H9 (cell line): ENCODE results near the gene DUSP16. TPM values are rescaled to one million over a fixed set of nuclear protein-coding genes. Genes with fewer than 3 reads are reported as not detected.

ENCODE experiments used
- DNase-seq: peaks from one replicate; pipeline ENCODE4 v3.0.0-alpha.2; 2017
- H2AFZ ChIP-seq: one replicate; pipeline ENCODE4 v1.6.1; 2013; ENCODE audit warnings: mild to moderate bottlenecking, low read length, control low read depth, moderate library complexity
- H2AK5ac ChIP-seq: 2 replicates; pipeline ENCODE4 v1.6.1; 2013; ENCODE audit warnings: low read length, control low read depth, mixed read lengths; ENCODE audit not compliant: insufficient read length
- H2BK120ac ChIP-seq: one replicate; pipeline ENCODE4 v1.6.1; 2013; ENCODE audit warnings: low read depth, mild to moderate bottlenecking, low read length, control low read depth, inconsistent platforms; ENCODE audit not compliant: poor library complexity, severe bottlenecking
- H2BK12ac ChIP-seq: 2 replicates; pipeline ENCODE4 v1.6.1; 2013; ENCODE audit warnings: low read length, control low read depth, mixed read lengths, low read depth; ENCODE audit not compliant: insufficient read length
- H2BK15ac ChIP-seq: 2 replicates; pipeline ENCODE4 v1.6.1; 2013; ENCODE audit warnings: low read depth, low read length, control low read depth
- H2BK20ac ChIP-seq: one replicate; pipeline ENCODE4 v1.6.1; 2013; ENCODE audit warnings: low read depth, mild to moderate bottlenecking, low read length, control low read depth, inconsistent platforms; ENCODE audit not compliant: poor library complexity, severe bottlenecking
- H2BK5ac ChIP-seq: 2 replicates; pipeline ENCODE4 v1.6.1; 2013; ENCODE audit warnings: low read length, control low read depth, mixed read lengths; ENCODE audit not compliant: insufficient read length
- H3K14ac ChIP-seq: 2 replicates; pipeline ENCODE4 v1.6.1; 2013; ENCODE audit warnings: low read length, control low read depth; ENCODE audit not compliant: insufficient read depth
- H3K18ac ChIP-seq: 2 replicates; pipeline ENCODE4 v1.6.1; 2013; ENCODE audit warnings: low read depth, mild to moderate bottlenecking, mixed read lengths, low read length, control low read depth; ENCODE audit not compliant: insufficient read length
- H3K23ac ChIP-seq: 2 replicates; pipeline ENCODE4 v1.6.1; 2013; ENCODE audit warnings: low read length, control low read depth, mixed read lengths, low read depth; ENCODE audit not compliant: insufficient read length
- H3K23me2 ChIP-seq: 2 replicates; pipeline ENCODE4 v1.6.1; 2013; ENCODE audit warnings: low read depth, mild to moderate bottlenecking, mixed read lengths, low read length, control low read depth; ENCODE audit not compliant: insufficient read length, poor library complexity, severe bottlenecking
- H3K27ac ChIP-seq: 2 replicates; pipeline ENCODE4 v1.5.1; 2013; ENCODE audit warnings: low read length, control low read depth, mixed read lengths, low read depth; ENCODE audit not compliant: insufficient read length
- H3K27me3 ChIP-seq: 2 replicates; pipeline ENCODE4 v1.6.1; 2013; ENCODE audit warnings: low read length, control low read depth, inconsistent platforms; ENCODE audit not compliant: insufficient read depth
- H3K4ac ChIP-seq: 2 replicates; pipeline ENCODE4 v1.6.1; 2013; ENCODE audit warnings: low read depth, mild to moderate bottlenecking, control low read depth, inconsistent platforms, low read length, moderate library complexity
- H3K4me1 ChIP-seq: 2 replicates; pipeline ENCODE4 v1.6.1; 2013; ENCODE audit warnings: low read length, control low read depth, inconsistent platforms; ENCODE audit not compliant: insufficient read depth
- H3K4me2 ChIP-seq: 2 replicates; pipeline ENCODE4 v1.6.1; 2013; ENCODE audit warnings: low read length, control low read depth, mixed read lengths; ENCODE audit not compliant: insufficient read length, insufficient read depth
- H3K56ac ChIP-seq: 2 replicates; pipeline ENCODE4 v1.6.1; 2013; ENCODE audit warnings: low read depth, mild to moderate bottlenecking, mixed read lengths, low read length, control low read depth; ENCODE audit not compliant: insufficient read length
- H3K79me1 ChIP-seq: 2 replicates; pipeline ENCODE4 v1.6.1; 2013; ENCODE audit warnings: low read depth, mild to moderate bottlenecking, moderate library complexity, low read length, control low read depth, inconsistent platforms; ENCODE audit not compliant: insufficient read depth, poor library complexity, severe bottlenecking
- H3K79me2 ChIP-seq: 2 replicates; pipeline ENCODE4 v1.6.1; 2013; ENCODE audit warnings: low read length, control low read depth, inconsistent platforms; ENCODE audit not compliant: insufficient read depth
- H3K9ac ChIP-seq: 2 replicates; pipeline ENCODE4 v1.6.1; 2013; ENCODE audit warnings: low read length, control low read depth, mixed read lengths; ENCODE audit not compliant: insufficient read length; ENCODE audit errors: extremely low read depth
- H3K9me3 ChIP-seq: one replicate; pipeline ENCODE4 v1.6.1; 2013; ENCODE audit warnings: low read depth, low read length, inconsistent platforms; ENCODE audit not compliant: control insufficient read depth
- H3T11ph ChIP-seq: one replicate; pipeline ENCODE4 v1.6.1; 2013; ENCODE audit warnings: mild to moderate bottlenecking, low read length, control low read depth, inconsistent platforms
- H4K20me1 ChIP-seq: one replicate; pipeline ENCODE4 v1.6.1; 2013; ENCODE audit not compliant: control insufficient read depth, insufficient read length, insufficient read depth
- H4K5ac ChIP-seq: 2 replicates; pipeline ENCODE4 v1.6.1; 2013; ENCODE audit warnings: low read depth, mild to moderate bottlenecking, mixed read lengths, low read length, control low read depth; ENCODE audit not compliant: insufficient read length
- H4K8ac ChIP-seq: replicated peaks from 2 replicates; pipeline ENCODE4 v1.6.1; 2013; ENCODE audit warnings: low read length, control low read depth, mixed read lengths, low read depth; ENCODE audit not compliant: insufficient read length
- H4K91ac ChIP-seq: 2 replicates; pipeline ENCODE4 v1.6.1; 2013; ENCODE audit warnings: low read depth, mild to moderate bottlenecking, moderate library complexity, mixed read lengths, low read length, control low read depth; ENCODE audit not compliant: insufficient read length
- H3K27ac Mint-ChIP-seq, 3 experiments: 2 replicates in 2 of 3; 3 replicates in 1 of 3; pipeline ENCODE4 v1.8.0; 2020 to 2021; ENCODE audit warnings: mixed read lengths in 3 of 3, mild to moderate bottlenecking in 1 of 3, moderate library complexity in 1 of 3
- H3K27me3 Mint-ChIP-seq: 2 replicates; pipeline ENCODE4 v1.8.0; 2021; ENCODE audit warnings: low read depth, mild to moderate bottlenecking, moderate library complexity, mixed read lengths
- H3K36me3 Mint-ChIP-seq, 3 experiments: 2 replicates in 2 of 3; 3 replicates in 1 of 3; pipeline ENCODE4 v1.8.0; 2020 to 2021; ENCODE audit warnings: low read depth in 3 of 3, mixed read lengths in 3 of 3; ENCODE audit not compliant: insufficient read depth in 1 of 3
- H3K4me1 Mint-ChIP-seq, 2 experiments: 2 replicates each; pipeline ENCODE4 v1.8.0; 2020; ENCODE audit warnings: mixed read lengths in 2 of 2
- H3K4me3 Mint-ChIP-seq, 2 experiments: 2 replicates in 1 of 2; 3 replicates in 1 of 2; pipeline ENCODE4 v1.8.0; 2020 to 2021; ENCODE audit warnings: mild to moderate bottlenecking in 2 of 2, mixed read lengths in 2 of 2, moderate library complexity in 1 of 2
- H3K9me3 Mint-ChIP-seq, 2 experiments: 2 replicates in 1 of 2; 3 replicates in 1 of 2; pipeline ENCODE4 v1.8.0; 2020; ENCODE audit warnings: mild to moderate bottlenecking in 2 of 2, mixed read lengths in 2 of 2, moderate library complexity in 1 of 2
- CTCF ChIP-seq: fragments of 200-600 bp; sonication (generic); conservative IDR thresholded peaks from 3 replicates; pipeline ENCODE4 v1.8.0; 2021; ENCODE audit warnings: antibody characterized with exemption, mild to moderate bottlenecking
- WGBS: extraction: QIAGEN DNeasy Blood & Tissue Kit; methylation state at CpG from one replicate; pipeline ENCODE4 v1.1.7; 2013; ENCODE audit warnings: missing lambda C conversion rate, low lambda C conversion rate, mixed read lengths; ENCODE audit not compliant: insufficient read length; ENCODE audit errors: extremely low coverage; 5-methylcytosine and 5-hydroxymethylcytosine counted together
- total RNA-seq: library from RNA; stranded (reverse); gene quantifications from 2 replicates; pipeline ENCODE4 v1.2.1, GENCODE V29; 2021

The DUSP16 gene
- total RNA-seq, 1 experiment from 2014 or later, result 64.0 TPM

- no peak overlapping the region for H3T11ph ChIP-seq
- H3K27ac ChIP-seq, result no peak overlapping the region
- no peaks in the 10 kb centered on the region for H4K20me1 ChIP-seq
- no peak overlapping the region for H2BK20ac ChIP-seq
- H2BK120ac ChIP-seq, result no peak overlapping the region
- H3K4me1 Mint-ChIP-seq, result peaks cover 26 to 32% of the 10 kb centered on the region in 2 experiments
- no peak overlapping the region for H2AFZ ChIP-seq
- H2BK15ac ChIP-seq, result no peak overlapping the region
- TF ChIP-seq CTCF, result 0 out of 3 replicates have a peak, but pooled peaks have one; percentile 10
- no peak overlapping the region for H3K4me2 ChIP-seq
- peaks cover 0 to 6% (median 0%) of the 10 kb centered on the region in 3 experiments; a peak in 1 of 7 replicates for H3K36me3 Mint-ChIP-seq
- DNase-seq, result no peak
- H3K79me2 ChIP-seq, result no peaks in the 10 kb centered on the region
- H3K9me3 Mint-ChIP-seq, result no peaks in the 10 kb centered on the region; a peak in 1 of 5 replicates
- H3K79me1 ChIP-seq, result no peaks in the 10 kb centered on the region
- WGBS, result no CpG with 5 or more reads among the region's 1 CpG
- peak overlapping the region in 1 of 3 experiments; percentile 25; a peak in 2 of 7 replicates for H3K27ac Mint-ChIP-seq
- H2BK5ac ChIP-seq, result no peak overlapping the region
- no peak overlapping the region for H3K23ac ChIP-seq
- H3K9me3 ChIP-seq, result no peaks in the 10 kb centered on the region
- H4K8ac ChIP-seq, result no peak overlapping the region
- peaks cover 3% of the 10 kb centered on the region; the same call in 1 of the 2 replicates for H3K4me1 ChIP-seq
- H3K23me2 ChIP-seq, result peaks cover 6% of the 10 kb centered on the region
- H3K4me3 Mint-ChIP-seq, result no peak overlapping the region
- no peak overlapping the region for H3K4ac ChIP-seq
- H3K56ac ChIP-seq, result no peak overlapping the region
- no peak overlapping the region for H3K18ac ChIP-seq
- H3K27me3 ChIP-seq, result no peaks in the 10 kb centered on the region
- no peak overlapping the region for H2BK12ac ChIP-seq
- no peak overlapping the region for H3K14ac ChIP-seq
- H4K5ac ChIP-seq, result no peak overlapping the region
- no peak overlapping the region for H2AK5ac ChIP-seq
- no peaks in the 10 kb centered on the region for H3K27me3 Mint-ChIP-seq
- no peak overlapping the region for H4K91ac ChIP-seq
- H3K9ac ChIP-seq, result no peak overlapping the region
Measured at GRCh38 chr12:12608557-12608957, 45.9 kb upstream of the DUSP16 start.
